ENCODE measurements around the gene SRXN1.
"Not testable (repeated sequence)": the region's sequence is repeated elsewhere in the genome, so short reads cannot be mapped to it uniquely, and the experiment has no call there.

SRXN1 gene

GRCh38 chr20:653590-654416, 803 bp upstream of the SRXN1 start:
- FAIRE-seq = no peak

GRCh38 chr20:652615-653109, 338 bp downstream of the SRXN1 start:
- FAIRE-seq = no peak

GRCh38 chr20:651713-652614, 1.0 kb downstream of the SRXN1 start:
- FAIRE-seq = no peak

- FAIRE-seq = no peak
These were observed 2.0 kb downstream of the SRXN1 start for GRCh38 chr20:650954-651353.

GRCh38 chr20:650281-650680, 2.7 kb downstream of the SRXN1 start:
- no peak for FAIRE-seq

GRCh38 chr20:647479-648019, 5.5 kb downstream of the SRXN1 start:
- FAIRE-seq = no peak

- FAIRE-seq = no peak
These were observed 6.1 kb downstream of the SRXN1 start for GRCh38 chr20:646868-647233.

- no peak for FAIRE-seq
These were observed 6.7 kb downstream of the SRXN1 start for GRCh38 chr20:646107-646867.

- FAIRE-seq = no peak
These were observed 7.5 kb downstream of the SRXN1 start for GRCh38 chr20:645318-646106.

- no peak for FAIRE-seq
These were observed 8.2 kb downstream of the SRXN1 start for GRCh38 chr20:644692-645317.

GRCh38 chr20:642398-643174, 10.4 kb downstream of the SRXN1 start:
- FAIRE-seq = no peak

- FAIRE-seq = not testable (repeated sequence)
These were observed 11.0 kb downstream of the SRXN1 start for GRCh38 chr20:642013-642397.

- FAIRE-seq = no peak
These were observed 11.5 kb downstream of the SRXN1 start for GRCh38 chr20:641516-641875.

GRCh38 chr20:640674-641515, 12.1 kb downstream of the SRXN1 start:
- FAIRE-seq = no peak

- FAIRE-seq = no peak
These were observed 14.4 kb downstream of the SRXN1 start for GRCh38 chr20:638579-638978.

GRCh38 chr20:637559-637958, 15.4 kb downstream of the SRXN1 start:
- FAIRE-seq = no peak

GRCh38 chr20:635893-636338, 17.1 kb downstream of the SRXN1 start:
- no peak for FAIRE-seq

- no peak for FAIRE-seq
These were observed 17.7 kb downstream of the SRXN1 start for GRCh38 chr20:635028-635892.

Data from islet of Langerhans (tissue), 1 donor.